GM19240 (cell line): ENCODE results near the gene BAIAP2L2.
"Not testable (repeated sequence)": the region's sequence is repeated elsewhere in the genome, so short reads cannot be mapped to it uniquely, and the experiment has no call there.

Experiments used
- DNase-seq: peaks from one replicate; pipeline ENCODE4 v3.0.0; 2011; ENCODE audit warnings: low spot score; ENCODE audit not compliant: insufficient read length

Gene BAIAP2L2

GRCh38 chr22:38040953-38041759 is 69.3 kb downstream of the BAIAP2L2 start:
- no peak for DNase-seq

GRCh38 chr22:38038890-38039812 is 71.3 kb downstream of the BAIAP2L2 start:
- no peak for DNase-seq

DNA sequence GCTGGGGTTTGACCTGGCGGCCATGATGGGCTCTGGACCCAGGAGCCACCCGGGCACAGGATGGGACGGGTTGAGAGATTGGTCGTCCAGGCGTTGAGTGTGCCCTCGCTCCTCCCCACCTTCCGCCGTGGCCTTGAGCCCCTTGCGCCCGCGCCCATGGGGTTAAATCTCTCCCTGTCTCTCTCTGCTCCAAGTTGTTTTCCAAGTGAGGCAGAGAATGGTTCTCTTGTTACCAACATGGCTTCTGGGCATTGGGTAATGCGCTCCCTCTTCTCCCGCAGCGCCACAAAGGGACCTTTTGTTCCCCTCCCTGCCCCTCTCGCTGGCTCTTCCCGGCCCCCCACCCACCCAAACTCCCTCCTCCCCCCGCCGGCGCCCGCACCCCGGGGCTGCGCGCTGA is 72.1 kb downstream of the BAIAP2L2 start:
- no peak for DNase-seq

- not testable (repeated sequence) for DNase-seq
Observed at GRCh38 chr22:38037367-38038150, 72.9 kb downstream of the BAIAP2L2 start.

DNA sequence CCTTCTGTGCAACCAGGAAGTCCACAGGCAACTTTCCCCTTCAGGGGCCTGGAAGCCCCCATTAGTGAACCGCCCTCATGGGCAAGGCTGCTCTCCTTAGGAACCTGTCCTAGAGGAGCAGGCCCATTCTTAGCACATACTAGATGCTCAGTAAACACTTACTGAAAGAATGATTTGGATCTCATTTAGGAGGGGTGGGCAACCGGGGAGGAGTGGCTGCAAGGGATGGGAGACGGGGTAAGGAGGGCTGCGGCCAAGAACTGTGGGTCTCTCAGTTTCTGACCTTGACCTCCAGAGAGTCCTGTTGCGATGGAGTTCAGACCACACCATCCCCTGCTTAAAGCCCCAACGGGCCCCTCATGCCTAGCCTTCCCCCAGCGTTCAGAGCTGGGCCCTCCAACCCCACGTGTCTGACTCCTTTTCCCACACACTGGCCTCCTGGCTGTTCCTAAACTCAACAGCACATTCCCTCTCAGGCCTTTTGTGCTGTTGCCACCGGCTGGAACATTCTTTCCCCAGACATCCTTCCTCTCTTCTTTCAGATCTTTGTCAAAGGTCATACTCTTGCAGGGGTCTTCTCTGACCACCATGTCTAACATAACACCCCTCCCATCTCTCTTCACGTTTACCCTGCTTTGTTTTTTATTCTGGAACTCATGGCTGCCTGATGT is 74.0 kb downstream of the BAIAP2L2 start:
- no peak for DNase-seq

DNA sequence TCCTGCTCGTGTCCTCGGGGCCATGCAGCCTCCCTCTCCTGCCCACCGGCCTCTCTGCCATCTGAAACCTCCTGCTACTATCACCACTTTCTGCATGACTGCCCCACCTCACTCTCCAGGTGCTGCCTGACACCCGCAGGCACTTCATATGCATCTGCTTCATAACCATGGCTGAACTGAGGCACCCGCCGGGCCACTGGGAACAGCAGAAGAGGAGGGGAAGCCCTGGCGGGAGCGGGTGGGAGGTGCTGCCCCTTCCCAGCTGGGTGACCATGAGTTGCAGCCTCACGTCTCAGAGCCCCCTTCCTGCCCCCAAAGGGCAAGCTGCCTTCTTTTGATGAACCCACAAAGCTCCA is 75.0 kb downstream of the BAIAP2L2 start:
- no peak for DNase-seq
